ENCODE data around the gene NRXN3.

Gene NRXN3

DNA sequence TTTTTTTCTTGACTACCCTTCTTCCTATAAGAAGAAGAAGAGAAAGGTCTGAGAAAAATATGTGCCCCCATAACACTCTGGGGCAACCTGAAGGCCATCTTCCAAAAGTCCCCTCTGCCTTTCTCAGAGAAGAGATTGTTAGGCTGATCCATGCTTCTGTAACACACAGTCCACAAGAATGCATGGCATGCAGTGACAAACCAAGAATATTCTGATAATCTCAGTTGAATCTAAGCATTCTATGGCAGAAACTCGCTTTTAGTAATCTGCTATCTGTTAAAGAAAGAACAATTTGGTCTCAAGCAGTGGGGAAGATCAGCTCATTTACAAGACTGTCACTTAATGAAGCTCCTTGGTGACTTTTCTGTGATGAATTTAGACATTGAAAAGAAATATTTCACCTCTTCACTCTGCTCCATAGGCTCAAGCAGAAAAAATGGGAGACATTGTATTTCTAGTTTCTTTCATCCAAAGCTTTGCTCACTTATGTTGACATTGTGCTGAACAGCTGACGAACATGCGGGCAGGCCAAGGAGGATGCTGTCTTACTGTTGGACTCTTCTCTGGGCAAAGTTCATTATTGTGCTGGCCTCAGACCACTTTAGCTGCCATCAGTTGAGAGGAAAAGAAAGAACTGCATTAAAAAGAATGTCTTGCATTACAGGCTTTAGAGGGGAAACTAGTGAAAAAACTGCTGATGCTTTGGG lies 1084.0 kb downstream of the NRXN3 start:
- TF ChIP-seq, protein P1, sequence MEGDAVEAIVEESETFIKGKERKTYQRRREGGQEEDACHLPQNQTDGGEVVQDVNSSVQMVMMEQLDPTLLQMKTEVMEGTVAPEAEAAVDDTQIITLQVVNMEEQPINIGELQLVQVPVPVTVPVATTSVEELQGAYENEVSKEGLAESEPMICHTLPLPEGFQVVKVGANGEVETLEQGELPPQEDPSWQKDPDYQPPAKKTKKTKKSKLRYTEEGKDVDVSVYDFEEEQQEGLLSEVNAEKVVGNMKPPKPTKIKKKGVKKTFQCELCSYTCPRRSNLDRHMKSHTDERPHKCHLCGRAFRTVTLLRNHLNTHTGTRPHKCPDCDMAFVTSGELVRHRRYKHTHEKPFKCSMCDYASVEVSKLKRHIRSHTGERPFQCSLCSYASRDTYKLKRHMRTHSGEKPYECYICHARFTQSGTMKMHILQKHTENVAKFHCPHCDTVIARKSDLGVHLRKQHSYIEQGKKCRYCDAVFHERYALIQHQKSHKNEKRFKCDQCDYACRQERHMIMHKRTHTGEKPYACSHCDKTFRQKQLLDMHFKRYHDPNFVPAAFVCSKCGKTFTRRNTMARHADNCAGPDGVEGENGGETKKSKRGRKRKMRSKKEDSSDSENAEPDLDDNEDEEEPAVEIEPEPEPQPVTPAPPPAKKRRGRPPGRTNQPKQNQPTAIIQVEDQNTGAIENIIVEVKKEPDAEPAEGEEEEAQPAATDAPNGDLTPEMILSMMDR (IDR thresholded peaks at IDR 0.05) = no peak
- no peak for DNase-seq (ENCODE audit: low spot score)
- Histone ChIP-seq H3K4me3 (no peak overlapping the region), H3K27ac (no peak overlapping the region)

DNA sequence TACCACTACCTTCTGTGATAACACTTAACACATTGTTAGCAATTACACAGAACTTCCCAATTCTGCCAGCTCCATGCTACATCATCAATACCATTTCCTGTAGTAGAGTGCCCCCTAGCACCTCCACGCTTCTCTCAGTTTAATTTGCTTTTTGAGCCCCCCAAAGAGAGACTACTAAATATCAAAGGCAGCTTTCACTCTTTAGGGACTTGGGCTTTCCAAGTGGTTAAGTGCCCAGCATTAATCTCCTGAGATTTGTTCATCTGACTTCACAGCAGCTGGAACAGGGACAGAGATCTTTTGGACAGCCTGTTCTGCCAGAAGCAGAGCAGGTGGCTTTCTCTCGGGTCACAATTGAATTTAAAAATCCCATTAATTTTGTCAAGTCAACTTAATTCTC lies 1086.2 kb downstream of the NRXN3 start:
- no peak for DNase-seq (ENCODE audit: low spot score)
- H3K4me3 ChIP-seq = no peak overlapping the region
- TF ChIP-seq, protein P1 (IDR thresholded peaks at IDR 0.05) = no peak
- H3K27ac ChIP-seq = no peak overlapping the region

DNA sequence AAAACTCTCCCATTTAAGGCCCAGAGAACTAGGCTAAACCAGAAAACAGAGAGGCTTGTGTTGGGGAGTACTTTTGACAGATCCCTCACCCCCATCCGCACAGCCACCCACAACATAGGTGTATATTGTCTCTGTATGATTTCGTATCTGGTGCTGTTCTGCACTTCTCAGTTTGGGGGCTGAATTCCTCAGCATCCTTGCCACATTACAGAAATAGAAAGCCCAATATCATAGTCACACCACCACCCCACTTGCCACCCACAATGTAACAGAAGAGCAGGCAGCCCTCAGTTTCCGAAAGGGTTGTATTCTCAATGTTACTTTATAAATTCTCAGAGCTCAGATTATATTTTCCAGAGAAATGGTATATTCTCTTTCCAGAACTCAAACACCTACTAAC lies 1090.2 kb downstream of the NRXN3 start:
- no peak for DNase-seq (ENCODE audit: low spot score)
- no peak overlapping the region for H3K4me3 ChIP-seq
- no peak overlapping the region for H3K27ac ChIP-seq
- TF ChIP-seq, protein P1 (IDR thresholded peaks at IDR 0.05) = no peak

DNA sequence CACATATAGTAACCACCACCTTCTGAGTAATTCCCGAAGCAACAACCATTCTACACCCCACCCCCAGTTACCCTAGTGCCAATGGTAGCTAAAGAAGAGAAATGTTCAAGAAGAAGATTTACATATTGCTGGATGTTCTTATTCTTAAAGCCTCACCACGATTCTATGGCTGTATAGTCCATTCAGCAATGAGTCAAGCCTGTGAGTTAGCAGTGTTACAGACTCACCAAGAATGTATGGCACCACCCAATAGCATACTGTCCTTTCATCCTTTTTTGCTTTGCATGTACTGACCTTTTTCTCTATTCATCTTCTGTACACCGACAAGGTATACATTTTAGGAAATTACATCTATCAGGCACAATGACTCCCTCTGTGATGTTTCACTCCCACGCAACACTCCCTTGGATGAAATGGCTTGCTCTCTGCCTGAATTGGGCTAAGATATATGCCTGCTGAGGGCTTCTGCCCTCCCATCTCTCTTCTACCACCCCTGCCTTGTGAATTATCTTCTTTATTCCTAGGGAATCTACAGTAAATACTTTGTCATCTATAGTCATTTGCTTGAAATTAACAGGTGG lies 1095.3 kb downstream of the NRXN3 start:
- H3K4me3 ChIP-seq = no peak overlapping the region
- TF ChIP-seq, protein P1 (IDR thresholded peaks at IDR 0.05) = no peak

DNA sequence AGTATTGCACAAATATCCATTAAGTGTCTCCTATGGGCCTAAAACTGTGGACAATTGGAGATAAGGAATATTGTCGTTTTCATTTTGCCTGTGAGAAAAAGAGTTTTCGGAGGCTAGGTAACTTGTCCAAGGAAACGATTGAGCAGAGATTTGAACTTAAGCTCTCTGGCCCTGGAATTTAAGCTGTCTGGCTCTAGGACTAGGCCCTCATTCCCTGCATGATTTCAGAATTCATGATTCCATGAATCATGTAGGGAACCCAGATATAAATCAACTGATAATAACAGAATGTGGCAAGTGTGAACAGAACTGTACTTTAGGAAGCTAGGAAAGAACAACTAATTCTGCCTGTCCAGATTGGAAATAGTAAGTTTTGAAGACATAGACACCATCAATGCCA lies 1100.2 kb downstream of the NRXN3 start:
- no peak overlapping the region for H3K4me3 ChIP-seq
- no peak overlapping the region for H3K27ac ChIP-seq
- DNase-seq (ENCODE audit: low spot score) = no peak
- TF ChIP-seq, protein P1 (IDR thresholded peaks at IDR 0.05) = no peak

More for the DNA sequence above, 1095.3 kb downstream of the NRXN3 start:
- no peak for DNase-seq (ENCODE audit: low spot score)
- no peak overlapping the region for H3K27ac ChIP-seq

DNA sequence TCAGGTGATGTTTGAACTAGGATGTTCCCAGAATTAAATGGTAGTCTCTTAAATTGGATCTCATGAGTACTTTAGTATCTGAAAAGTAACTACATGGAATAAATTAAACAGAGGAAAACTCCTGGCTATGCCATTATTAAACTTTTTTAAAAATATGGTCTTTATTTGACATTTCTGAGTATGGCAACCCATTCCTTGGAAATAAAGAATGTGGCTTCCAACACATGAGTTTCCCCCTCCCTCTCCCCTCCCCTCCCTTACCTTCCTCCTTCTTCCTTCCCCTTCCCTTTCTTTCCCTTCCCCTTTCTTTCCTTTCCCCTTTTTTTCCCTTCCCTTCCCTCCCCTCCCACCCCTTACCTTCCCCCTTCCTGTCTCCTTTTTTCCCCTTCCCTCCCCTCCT lies 1100.9 kb downstream of the NRXN3 start:
- H3K27ac ChIP-seq = no peak overlapping the region
- no peak for DNase-seq (ENCODE audit: low spot score)
- no peak overlapping the region for H3K4me3 ChIP-seq
- TF ChIP-seq, protein P1 (IDR thresholded peaks at IDR 0.05) = no peak

All from coronary artery (tissue), 2 donors.